IMR-90 (cell line): ENCODE measurements around the gene PTK6.

ENCODE experiments used
- CTCF ChIP-seq: conservative IDR thresholded peaks from 2 replicates; pipeline ENCODE4 v1.5.1; 2012; ENCODE audit warnings: mild to moderate bottlenecking, low read depth, low read length, improper control_type of control experiment
- MXI1 ChIP-seq: IDR thresholded peaks from 2 replicates; pipeline ENCODE4 v1.6.1; 2012; ENCODE audit warnings: low read depth, mild to moderate bottlenecking, low read length, moderate library complexity, borderline replicate concordance
- RCOR1 ChIP-seq: IDR thresholded peaks from 2 replicates; pipeline ENCODE4 v1.6.1; 2012; ENCODE audit warnings: mild to moderate bottlenecking, low read length, improper control_type of control experiment; ENCODE audit not compliant: insufficient replicate concordance
- SMC3 ChIP-seq: fragments of 150-350 bp; IDR thresholded peaks from 2 replicates; pipeline ENCODE4 v1.6.1; 2016; ENCODE audit warnings: low read depth, mild to moderate bottlenecking, antibody characterized with exemption, low read length, moderate library complexity

GRCh38 chr20:63568170-63568981 lies 31.2 kb upstream of the PTK6 start:
- TF ChIP-seq CTCF (no peak), RCOR1 (no peak), SMC3 (no peak), MXI1 (no peak)
